HG03469 (cell line): ENCODE measurements around the gene ZNF438.
"Not testable (repeated sequence)": the region's sequence is repeated elsewhere in the genome, so short reads cannot be mapped to it uniquely, and the experiment has no call there.

Experiments
- ATAC-seq: cut with Tn5 transposase; IDR thresholded peaks from one replicate; pipeline ENCODE4 v1.9.1; 2021; ENCODE audit warnings: mild to moderate bottlenecking, moderate library complexity, moderate number of reproducible peaks; ENCODE audit not compliant: unreplicated experiment

The ZNF438 gene

GRCh38 chr10:30818854-30819253 is 212.8 kb downstream of the ZNF438 start:
- ATAC-seq: no peak

GRCh38 chr10:30818010-30818660 is 213.5 kb downstream of the ZNF438 start:
- ATAC-seq: no peak

GRCh38 chr10:30817541-30817940 is 214.1 kb downstream of the ZNF438 start:
- ATAC-seq: no peak

GRCh38 chr10:30816820-30817171 is 214.9 kb downstream of the ZNF438 start:
- no peak for ATAC-seq

GRCh38 chr10:30816159-30816819 is 215.4 kb downstream of the ZNF438 start:
- ATAC-seq: no peak

GRCh38 chr10:30813872-30814481 is 217.7 kb downstream of the ZNF438 start:
- ATAC-seq: no peak

GRCh38 chr10:30812018-30812851 is 219.4 kb downstream of the ZNF438 start:
- ATAC-seq: no peak

GRCh38 chr10:30811276-30812017 is 220.2 kb downstream of the ZNF438 start:
- ATAC-seq: no peak

GRCh38 chr10:30810416-30810815 is 221.2 kb downstream of the ZNF438 start:
- ATAC-seq: no peak

GRCh38 chr10:30806850-30807249 is 224.8 kb downstream of the ZNF438 start:
- no peak for ATAC-seq

- no peak for ATAC-seq
These were observed 226.6 kb downstream of the ZNF438 start for GRCh38 chr10:30805061-30805460.

- ATAC-seq: no peak
These were observed 227.1 kb downstream of the ZNF438 start for GRCh38 chr10:30804478-30805055.

- ATAC-seq: no peak
These were observed 227.8 kb downstream of the ZNF438 start for GRCh38 chr10:30803892-30804322.

- no peak for ATAC-seq
These were observed 228.6 kb downstream of the ZNF438 start for GRCh38 chr10:30803058-30803457.

GRCh38 chr10:30800368-30800767 is 231.3 kb downstream of the ZNF438 start:
- ATAC-seq: no peak

GRCh38 chr10:30798646-30799185 is 232.9 kb downstream of the ZNF438 start:
- ATAC-seq: no peak

GRCh38 chr10:30795024-30795423 is 236.6 kb downstream of the ZNF438 start:
- not testable (repeated sequence) for ATAC-seq
